K562 (cell line): ENCODE measurements around the gene MDK. TPM values are rescaled to one million over a fixed set of nuclear protein-coding genes. Genes with fewer than 3 reads are reported as not detected.
A peak's percentile ranks its signal among the peaks of the same experiment; 100 is the strongest.

Experiments
- HDGF ChIP-seq: fragments of 450-650 bp; IDR thresholded peaks from 2 replicates; pipeline ENCODE4 v1.6.1; 2016
- NKRF ChIP-seq: fragments of 450-650 bp; IDR thresholded peaks from 2 replicates; pipeline ENCODE4 v1.6.1; 2016; ENCODE audit warnings: borderline replicate concordance
- PBX2 ChIP-seq, 2 experiments: IDR thresholded peaks in 1 of 2; conservative IDR thresholded peaks in 1 of 2; 2 replicates each; pipeline ENCODE4 v1.6.1; 2016; ENCODE audit warnings: low read depth in 2 of 2, mild to moderate bottlenecking in 1 of 2, missing compliant biosample characterization in 1 of 2, missing genetic modification characterization in 1 of 2, moderate library complexity in 1 of 2
- RBFOX2 ChIP-seq: fragments of 200-400 bp; formaldehyde crosslinking; IDR thresholded peaks from 2 replicates; pipeline ENCODE4 v1.6.1; 2017; ENCODE audit warnings: low read depth, mild to moderate bottlenecking, low read length, moderate library complexity
- RBM22 ChIP-seq: fragments of 200-400 bp; formaldehyde crosslinking; IDR thresholded peaks from 2 replicates; pipeline ENCODE4 v1.6.1; 2018; ENCODE audit warnings: low read length, low read depth; ENCODE audit not compliant: poor library complexity, severe bottlenecking
- RHOXF2B ChIP-seq: fragments of 250-450 bp; sonication (Bioruptor Pico); conservative IDR thresholded peaks from 2 replicates; pipeline ENCODE4 v1.5.1; 2021
- TCF7 ChIP-seq: sonication (generic); IDR thresholded peaks from 2 replicates; pipeline ENCODE4 v1.6.1; 2016; ENCODE audit warnings: antibody characterized with exemption, borderline replicate concordance
- UBTF ChIP-seq, 2 experiments: IDR thresholded peaks; 2 replicates each; pipeline ENCODE4 v1.6.1; 2012; ENCODE audit warnings: improper control_type of control experiment in 2 of 2, low read depth in 2 of 2, low read length in 2 of 2, borderline replicate concordance in 1 of 2
- ZNF318 ChIP-seq, 2 experiments: fragments of 450-650 bp; IDR thresholded peaks; 2 replicates each; pipeline ENCODE4 v1.6.1; 2016; ENCODE audit warnings: mild to moderate bottlenecking in 2 of 2, borderline replicate concordance in 1 of 2, low read depth in 1 of 2, moderate library complexity in 1 of 2
- ZNF77 ChIP-seq: fragments of 250-450 bp; sonication (Bioruptor Pico); IDR thresholded peaks from 2 replicates; pipeline ENCODE4 v1.5.0; 2020
- polyA plus RNA-seq, 8 experiments: library from polyadenylated mRNA; depleted of rRNA in 4 of 8; stranded (reverse) in 5 of 8; unstranded in 3 of 8; fragments of >200 nt; fragmentation: Nextera tagmentation in 2 of 8; fragmentation: Illumina TruSeq in 1 of 8; extraction: Ambion mirVana in 2 of 8; extraction: Trizol in 1 of 8; gene quantifications; 2 replicates each; pipeline versions ENCODE4 v1.2.1 to v1.2.3, GENCODE V29; 2011 to 2014; ENCODE audit warnings: inconsistent platforms in 1 of 8, missing spikeins in 1 of 8
- total RNA-seq, 7 experiments: library from RNA; depleted of rRNA in 6 of 7; stranded (reverse); fragments of >200 nt in 6 of 7; fragmentation: Illumina TruSeq in 2 of 7; extraction: Trizol in 2 of 7; gene quantifications; 2 replicates each; pipeline versions ENCODE4 v1.2.1 to v1.2.3, GENCODE V29; 2011 to 2021; ENCODE audit warnings: low replicate concordance in 1 of 7

Gene MDK
- total and polyA plus RNA-seq, 9 of the 15 experiments (the other 6 are each of a cell fraction or from before 2014, with no cell fraction given) = 20.7 to 700 (median 350) TPM

GRCh38 chr11:46380340-46381047 is 975 bp upstream of the MDK start (continued):
- peak; percentile 72; the same call in 1 of the 2 replicates for TF ChIP-seq RBFOX2
- no peak for TF ChIP-seq ZNF77 (CRISPR knock-in tag)
- TF ChIP-seq PBX2 (CRISPR knock-in tag; IDR thresholded peaks at IDR 0.05; ENCODE audit: low read depth) = no peak
- peak; percentile 63 for TF ChIP-seq PBX2 (tag; conservative IDR thresholded peaks at IDR 0.05; ENCODE audit: low read depth)
- TF ChIP-seq RBM22 = no peak
- 0 out of 4 replicates have a peak, but pooled peaks of 1 of the 2 experiments have one; percentile 36 for TF ChIP-seq ZNF318 (IDR thresholded peaks at IDR 0.05; ENCODE audit: borderline replicate concordance in 1 of 2, low read depth in 1 of 2)
- no peak for TF ChIP-seq HDGF
- no peak for TF ChIP-seq NKRF
- no peak for TF ChIP-seq RHOXF2B (CRISPR knock-in tag)
- TF ChIP-seq UBTF (IDR thresholded peaks at IDR 0.05; ENCODE audit: borderline replicate concordance in 1 of 2, low read depth in 2 of 2, low read length in 2 of 2) = peak in 1 of 2 experiments; percentile 82; a peak in 2 of 4 replicates
- no peak for TF ChIP-seq TCF7
